ENCODE data around the gene ZNF516. TPM values are rescaled to one million over a fixed set of nuclear protein-coding genes. Genes with fewer than 3 reads are reported as not detected.

Gene ZNF516
- total RNA-seq, 1 donor from 2014 or later, result 19.4 TPM

DNA sequence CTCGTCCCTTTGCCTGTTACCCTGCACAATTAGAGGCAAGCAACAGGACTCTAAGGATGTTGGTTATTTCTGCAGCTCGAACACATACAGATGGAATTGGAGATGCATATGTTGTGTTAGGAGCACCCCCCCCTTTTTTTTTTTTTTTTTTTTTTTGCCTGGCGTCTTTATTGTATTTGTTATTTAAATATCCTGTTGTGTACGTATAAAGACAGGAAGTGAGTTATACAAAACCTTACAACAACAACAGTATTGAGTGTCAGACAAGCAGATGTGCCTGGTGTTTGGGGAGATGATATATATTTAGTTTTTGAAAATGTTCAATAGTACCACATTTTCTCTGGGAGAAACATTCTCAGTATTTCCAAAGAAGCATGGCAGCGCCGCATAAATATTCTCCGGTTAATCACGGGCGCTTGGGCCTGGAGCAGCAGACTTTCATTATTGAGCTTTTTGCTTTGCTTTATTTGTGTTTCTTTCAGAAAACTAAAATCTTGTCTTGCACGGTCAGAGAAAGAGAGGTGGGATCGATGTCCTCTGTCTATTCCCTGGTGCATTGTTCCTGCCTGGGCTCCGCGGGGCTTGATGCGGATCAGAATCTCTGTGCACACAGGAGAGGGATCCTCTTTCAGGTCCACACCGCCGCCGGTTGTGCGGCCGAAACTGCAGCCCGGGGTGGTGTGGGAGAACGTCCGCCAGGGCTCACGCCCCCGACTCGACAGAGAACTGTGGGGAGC is 23.2 kb upstream of the ZNF516 start:
- ATAC-seq (ENCODE audit: low read depth) (no peak), DNase-seq (peak; percentile 17)
- H3K4me3 Mint-ChIP-seq, result peak overlapping the region; percentile 75
- no peak overlapping the region for H3K27ac Mint-ChIP-seq
- TF ChIP-seq, protein P1, sequence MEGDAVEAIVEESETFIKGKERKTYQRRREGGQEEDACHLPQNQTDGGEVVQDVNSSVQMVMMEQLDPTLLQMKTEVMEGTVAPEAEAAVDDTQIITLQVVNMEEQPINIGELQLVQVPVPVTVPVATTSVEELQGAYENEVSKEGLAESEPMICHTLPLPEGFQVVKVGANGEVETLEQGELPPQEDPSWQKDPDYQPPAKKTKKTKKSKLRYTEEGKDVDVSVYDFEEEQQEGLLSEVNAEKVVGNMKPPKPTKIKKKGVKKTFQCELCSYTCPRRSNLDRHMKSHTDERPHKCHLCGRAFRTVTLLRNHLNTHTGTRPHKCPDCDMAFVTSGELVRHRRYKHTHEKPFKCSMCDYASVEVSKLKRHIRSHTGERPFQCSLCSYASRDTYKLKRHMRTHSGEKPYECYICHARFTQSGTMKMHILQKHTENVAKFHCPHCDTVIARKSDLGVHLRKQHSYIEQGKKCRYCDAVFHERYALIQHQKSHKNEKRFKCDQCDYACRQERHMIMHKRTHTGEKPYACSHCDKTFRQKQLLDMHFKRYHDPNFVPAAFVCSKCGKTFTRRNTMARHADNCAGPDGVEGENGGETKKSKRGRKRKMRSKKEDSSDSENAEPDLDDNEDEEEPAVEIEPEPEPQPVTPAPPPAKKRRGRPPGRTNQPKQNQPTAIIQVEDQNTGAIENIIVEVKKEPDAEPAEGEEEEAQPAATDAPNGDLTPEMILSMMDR (IDR thresholded peaks at IDR 0.05), result no peak
- intact Hi-C loops (cut with micrococcal nuclease), result loop anchor here (2.0 to 5.0 kb wide), 3 partner anchors 17 to 66 kb away; no protein-coding TSS in a partner anchor
- no peaks in the 10 kb centered on the region for H3K9me3 Mint-ChIP-seq
- ChIA-PET POLR2A (interaction anchor here (1.3 kb wide), 1 partner anchor 25 kb away, joined by 4 read pairs; no protein-coding TSS in a partner anchor), CTCF (no interaction called here)
- no peaks in the 10 kb centered on the region for H3K36me3 Mint-ChIP-seq (ENCODE audit: low read depth)
- peaks cover 17% of the 10 kb centered on the region for H3K4me1 Mint-ChIP-seq
- H3K27me3 Mint-ChIP-seq, result peaks cover 14% of the 10 kb centered on the region

DNA sequence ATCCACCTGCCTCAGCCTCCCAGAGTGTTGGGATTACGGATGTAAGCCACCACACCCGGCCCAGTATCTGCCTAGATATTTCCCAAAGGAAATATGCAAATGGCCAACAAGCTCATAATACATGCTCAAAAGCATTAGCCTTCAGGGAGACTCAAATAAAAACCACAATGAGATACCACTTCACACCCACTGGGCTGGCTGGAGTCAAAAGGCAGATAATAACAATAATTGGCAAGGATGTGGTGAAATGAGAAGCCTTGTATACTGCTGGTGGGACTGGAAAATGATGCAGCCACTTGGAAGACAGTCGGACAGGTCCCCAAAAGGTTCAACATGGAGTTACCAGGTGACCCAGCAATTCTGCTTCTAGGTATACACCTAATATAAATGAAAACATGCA is 20.5 kb upstream of the ZNF516 start:
- ATAC-seq (ENCODE audit: low read depth), result no peak
- no peak overlapping the region for H3K4me3 Mint-ChIP-seq
- no peaks in the 10 kb centered on the region for H3K36me3 Mint-ChIP-seq (ENCODE audit: low read depth)
- TF ChIP-seq, protein P1 (IDR thresholded peaks at IDR 0.05), result no peak
- ChIA-PET POLR2A (no interaction called here), CTCF (no interaction called here)
- peaks cover 18% of the 10 kb centered on the region for H3K27me3 Mint-ChIP-seq
- H3K27ac Mint-ChIP-seq, result no peak overlapping the region
- DNase-seq, result no peak
- H3K4me1 Mint-ChIP-seq, result peaks cover 17% of the 10 kb centered on the region
- no peaks in the 10 kb centered on the region for H3K9me3 Mint-ChIP-seq
- intact Hi-C loops (cut with micrococcal nuclease), result loop anchor here (5.0 kb wide), 1 partner anchor 63 kb away; no protein-coding TSS in a partner anchor

DNA sequence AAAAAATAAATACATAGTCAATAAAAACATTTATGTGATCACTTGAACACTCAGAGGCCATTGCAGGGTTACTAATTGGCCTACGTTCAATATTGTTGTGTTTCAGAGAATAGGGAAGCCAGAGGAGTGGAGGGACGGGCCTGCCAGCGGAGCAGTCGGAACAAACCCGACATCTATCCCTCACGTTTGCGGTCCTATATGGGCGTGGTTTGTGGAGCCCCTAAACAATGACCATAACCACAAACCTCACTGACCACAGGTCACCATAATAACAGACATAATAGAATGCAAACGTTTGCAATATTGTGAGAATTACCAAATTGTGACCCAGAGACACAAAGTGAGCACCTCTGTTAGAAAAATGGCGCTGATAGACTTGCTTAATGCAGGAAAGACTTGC is 19.5 kb upstream of the ZNF516 start:
- Mint-ChIP-seq H3K36me3 (ENCODE audit: low read depth) (no peaks in the 10 kb centered on the region), H3K4me3 (no peak overlapping the region), H3K4me1 (peaks cover 17% of the 10 kb centered on the region), H3K9me3 (no peaks in the 10 kb centered on the region), H3K27ac (no peak overlapping the region), H3K27me3 (peaks cover 18% of the 10 kb centered on the region)
- ATAC-seq (ENCODE audit: low read depth) (no peak), DNase-seq (no peak)
- CTCF ChIA-PET, result no interaction called here
- TF ChIP-seq, protein P1 (IDR thresholded peaks at IDR 0.05), result no peak
- intact Hi-C loops (cut with micrococcal nuclease), result no loop called here
- POLR2A ChIA-PET, result no interaction called here

DNA sequence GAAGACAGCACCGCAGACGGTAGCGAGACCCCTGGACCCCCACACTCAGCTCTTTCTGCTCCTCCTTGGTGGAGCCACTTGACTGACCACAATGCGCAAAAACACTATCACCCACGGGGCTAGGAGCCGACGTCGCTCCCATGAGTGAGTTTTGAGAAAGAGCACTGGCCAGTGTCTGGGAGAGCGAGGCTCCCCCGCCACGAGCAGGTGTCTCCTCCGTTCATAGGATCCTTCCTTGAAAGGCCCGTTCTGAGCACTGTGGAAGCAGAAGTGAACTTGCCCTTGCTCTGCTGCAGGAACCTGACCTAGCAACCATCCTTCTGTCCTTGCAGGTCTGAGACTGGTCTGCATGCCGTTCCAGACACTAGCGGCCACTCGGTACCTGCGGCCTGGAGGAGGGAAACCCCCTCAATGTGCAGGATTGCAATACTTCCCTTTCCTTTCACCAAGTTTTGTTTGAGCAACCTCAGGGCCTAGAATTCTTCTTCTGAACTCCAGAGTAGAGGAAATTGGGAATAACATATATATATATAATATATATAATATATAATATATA is 12.9 kb upstream of the ZNF516 start:
- intact Hi-C loops (cut with micrococcal nuclease), result no loop called here
- no peak overlapping the region for H3K4me3 Mint-ChIP-seq
- TF ChIP-seq, protein P1 (IDR thresholded peaks at IDR 0.05), result no peak
- no peak overlapping the region for H3K27ac Mint-ChIP-seq
- POLR2A ChIA-PET, result no interaction called here
- no peaks in the 10 kb centered on the region for H3K4me1 Mint-ChIP-seq
- no peaks in the 10 kb centered on the region for H3K36me3 Mint-ChIP-seq (ENCODE audit: low read depth)
- CTCF ChIA-PET, result no interaction called here
- no peaks in the 10 kb centered on the region for H3K9me3 Mint-ChIP-seq
- H3K27me3 Mint-ChIP-seq, result peaks cover 4% of the 10 kb centered on the region
- no peak for ATAC-seq (ENCODE audit: low read depth)
- DNase-seq, result no peak

DNA sequence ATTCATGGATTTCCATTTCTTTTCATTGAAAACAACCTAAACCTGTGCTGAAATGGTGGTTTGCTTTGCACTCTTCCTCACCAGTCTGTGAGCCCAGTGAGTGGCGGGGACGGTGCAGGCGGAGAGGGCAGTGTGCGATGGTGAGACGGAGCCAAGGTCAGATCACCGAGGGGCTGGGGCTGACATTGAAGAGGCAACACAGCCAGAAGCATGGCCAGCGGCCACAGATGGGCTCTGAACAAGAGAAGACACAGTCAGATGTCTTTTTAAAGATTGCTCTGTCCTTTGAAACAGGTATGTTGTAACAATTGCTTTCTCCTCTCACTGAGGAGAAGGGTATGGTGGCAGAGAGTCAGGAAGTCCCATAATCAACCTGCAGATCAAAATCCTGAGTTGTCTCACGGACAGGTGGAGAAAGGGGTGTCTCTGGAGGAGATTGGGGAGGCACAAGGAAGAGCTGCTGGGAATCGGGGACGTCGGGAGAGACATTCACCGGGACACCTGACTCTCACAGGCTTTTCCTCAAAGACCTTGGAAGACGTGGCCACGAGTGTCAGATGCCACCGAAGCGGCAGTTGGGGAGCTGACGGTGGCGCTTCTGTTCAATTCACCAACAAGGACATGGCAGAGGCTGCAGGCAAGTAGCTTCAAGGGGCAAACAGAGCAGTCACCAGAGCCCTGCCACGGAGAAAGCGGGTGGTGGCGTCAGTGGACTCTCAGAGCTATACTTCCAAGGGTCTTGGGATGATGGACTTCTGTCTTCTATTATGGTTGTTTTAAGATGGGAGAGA is 12.1 kb upstream of the ZNF516 start:
- TF ChIP-seq, protein P1 (IDR thresholded peaks at IDR 0.05), result no peak
- ChIA-PET POLR2A (no interaction called here), CTCF (no interaction called here)
- no peak overlapping the region for H3K27ac Mint-ChIP-seq
- H3K36me3 Mint-ChIP-seq (ENCODE audit: low read depth), result no peaks in the 10 kb centered on the region
- DNase-seq, result no peak
- intact Hi-C loops (cut with micrococcal nuclease), result no loop called here
- no peaks in the 10 kb centered on the region for H3K27me3 Mint-ChIP-seq
- no peak for ATAC-seq (ENCODE audit: low read depth)
- no peaks in the 10 kb centered on the region for H3K4me1 Mint-ChIP-seq
- no peaks in the 10 kb centered on the region for H3K9me3 Mint-ChIP-seq
- H3K4me3 Mint-ChIP-seq, result no peak overlapping the region

All from activated B cell treated with CpG ODN at 0.5 μM for 24 hours (primary cell).